CD14-positive monocyte (primary cell): ENCODE results near the gene MACROD1. TPM values are rescaled to one million over a fixed set of nuclear protein-coding genes. Genes with fewer than 3 reads are reported as not detected.

Experiments used
- DNase-seq, 3 donors: peaks; one replicate each; pipeline ENCODE4 v3.0.0-alpha.2; 2011 to 2022
- H2AFZ ChIP-seq: 2 replicates; pipeline ENCODE4 v1.6.0; 2012; ENCODE audit warnings: mild to moderate bottlenecking, low read depth, low read length, inconsistent platforms; ENCODE audit not compliant: insufficient read depth, poor library complexity, severe bottlenecking
- H3K27ac ChIP-seq, 2 donors: 1 replicate in 1 of 2; 2 replicates in 1 of 2; pipeline ENCODE4 v1.5.1; 2012 to 2013; ENCODE audit warnings: low read length in 2 of 2, control low read depth in 1 of 2, inconsistent platforms in 1 of 2, low read depth in 1 of 2, mild to moderate bottlenecking in 1 of 2
- H3K27me3 ChIP-seq, 2 donors: one replicate each; pipeline versions ENCODE4 v1.6.0 to v1.6.1; 2011 to 2013; ENCODE audit warnings: low read length in 2 of 2; ENCODE audit not compliant: control insufficient read depth in 2 of 2, insufficient read depth in 2 of 2
- H3K36me3 ChIP-seq, 2 donors: replicated peaks in 1 of 2; 1 replicate in 1 of 2; 2 replicates in 1 of 2; pipeline versions ENCODE4 v1.5.1 to v1.6.1; 2012 to 2013; ENCODE audit warnings: low read length in 2 of 2, control low read depth in 1 of 2, inconsistent platforms in 1 of 2, mild to moderate bottlenecking in 1 of 2; ENCODE audit not compliant: insufficient read depth in 2 of 2, control insufficient read depth in 1 of 2
- H3K4me1 ChIP-seq, 2 donors: 1 replicate in 1 of 2; 2 replicates in 1 of 2; pipeline versions ENCODE4 v1.5.1 to v1.6.1; 2012 to 2013; ENCODE audit warnings: low read length in 2 of 2, control low read depth in 1 of 2, inconsistent platforms in 1 of 2, mild to moderate bottlenecking in 1 of 2, moderate library complexity in 1 of 2; ENCODE audit not compliant: insufficient read depth in 2 of 2, control insufficient read depth in 1 of 2
- H3K4me2 ChIP-seq: replicated peaks from 2 replicates; pipeline ENCODE3; 2012; ENCODE audit warnings: low read length, moderate library complexity, mild to moderate bottlenecking; ENCODE audit not compliant: poor library complexity, severe bottlenecking; ENCODE audit errors: extremely low read depth
- H3K4me3 ChIP-seq, 3 experiments: fragments of 200-600 bp in 1 of 3; sonication (generic) in 1 of 3; replicated peaks in 1 of 3; 1 replicate in 2 of 3; 2 replicates in 1 of 3; pipeline ENCODE4 v1.5.1; 2011 to 2013; ENCODE audit warnings: low read length in 3 of 3, mild to moderate bottlenecking in 3 of 3, control low read depth in 2 of 3, low read depth in 2 of 3, inconsistent platforms in 1 of 3, moderate library complexity in 1 of 3
- H3K79me2 ChIP-seq: 2 replicates; pipeline ENCODE4 v1.6.0; 2012; ENCODE audit warnings: mild to moderate bottlenecking, control low read depth, inconsistent platforms, low read length, moderate library complexity; ENCODE audit not compliant: insufficient read depth
- H3K9ac ChIP-seq: 2 replicates; pipeline ENCODE4 v1.6.0; 2017; ENCODE audit warnings: low read length, mild to moderate bottlenecking; ENCODE audit not compliant: insufficient read depth, poor library complexity, severe bottlenecking
- H3K9me3 ChIP-seq, 2 donors: replicated peaks in 1 of 2; 1 replicate in 1 of 2; 2 replicates in 1 of 2; pipeline versions ENCODE4 v1.5.1 to v1.6.1; 2012 to 2013; ENCODE audit warnings: low read length in 2 of 2, control low read depth in 1 of 2; ENCODE audit not compliant: control insufficient read depth in 1 of 2, insufficient read depth in 1 of 2
- H4K20me1 ChIP-seq: 2 replicates; pipeline ENCODE4 v1.6.0; 2012; ENCODE audit warnings: mild to moderate bottlenecking, low read length, control low read depth, moderate library complexity; ENCODE audit not compliant: insufficient read depth
- H3K27ac Mint-ChIP-seq, 7 donors: one replicate each; pipeline ENCODE4 v1.8.0; 2020; ENCODE audit warnings: mild to moderate bottlenecking in 7 of 7, mixed read lengths in 7 of 7, moderate library complexity in 6 of 7, inconsistent platforms in 2 of 7
- H3K27me3 Mint-ChIP-seq, 3 donors: one replicate each; pipeline ENCODE4 v1.8.0; 2021 to 2022; ENCODE audit warnings: low read depth in 3 of 3, mild to moderate bottlenecking in 3 of 3, mixed read lengths in 3 of 3, moderate library complexity in 3 of 3, inconsistent platforms in 1 of 3
- H3K36me3 Mint-ChIP-seq, 2 donors: one replicate each; pipeline ENCODE4 v1.8.0; 2020; ENCODE audit warnings: mixed read lengths in 2 of 2, inconsistent platforms in 1 of 2, mild to moderate bottlenecking in 1 of 2
- H3K4me1 Mint-ChIP-seq: one replicate; pipeline ENCODE4 v1.8.0; 2020; ENCODE audit warnings: mild to moderate bottlenecking, mixed read lengths
- H3K4me3 Mint-ChIP-seq, 2 donors: one replicate each; pipeline ENCODE4 v1.8.0; 2020; ENCODE audit warnings: mild to moderate bottlenecking in 2 of 2, mixed read lengths in 2 of 2, moderate library complexity in 1 of 2
- H3K9me3 Mint-ChIP-seq, 7 donors: one replicate each; pipeline ENCODE4 v1.8.0; 2020 to 2022; ENCODE audit warnings: mixed read lengths in 7 of 7, mild to moderate bottlenecking in 6 of 7, moderate library complexity in 6 of 7, inconsistent platforms in 2 of 7
- CTCF ChIP-seq: fragments of 200-600 bp; IDR thresholded peaks from one replicate; pipeline ENCODE4 v1.8.0; 2022; ENCODE audit warnings: antibody characterized with exemption, mild to moderate bottlenecking
- WGBS: methylation state at CpG from one replicate; pipeline ENCODE4 v1.1.5; 2013; ENCODE audit warnings: missing lambda C conversion rate; ENCODE audit not compliant: insufficient coverage; 5-methylcytosine and 5-hydroxymethylcytosine counted together
- intact Hi-C, 2 donors: fragments of 100-400 bp; cut with micrococcal nuclease; formaldehyde crosslinking; loops; one replicate each; pipeline versions ENCODE4 v1.15.0 to v1.15.1; 2023
- polyA plus RNA-seq, 3 donors: library from polyadenylated mRNA; depleted of rRNA in 1 of 3; unstranded in 2 of 3; stranded (reverse) in 1 of 3; fragments of 300-500 nt in 2 of 3; fragments of >200 nt in 1 of 3; fragmentation: Illumina TruSeq in 2 of 3; gene quantifications; 1 replicate in 2 of 3; 2 replicates in 1 of 3; pipeline ENCODE4 v1.2.3, GENCODE V29; 2012 to 2021

MACROD1 gene
- polyA plus RNA-seq, 3 donors, result 1.5 to 2.4 (median 2.2) TPM

GRCh38 chr11:63993993-63994392 is 171.9 kb downstream of the MACROD1 start:
- peak in 2 of 3 donors; percentile 17 to 30 for DNase-seq
- Mint-ChIP-seq H3K27me3 (peaks cover under 1 to 11% (median 8%) of the 10 kb centered on the region in 3 donors), H3K27ac (peak overlapping the region in 6 of 7 donors; percentile 6 to 74 (median 53)), H3K4me1 (peaks cover 25% of the 10 kb centered on the region), H3K9me3 (peaks cover 0 to 3% (median 0%) of the 10 kb centered on the region in 7 donors), H3K36me3 (peaks cover 71 to 92% of the 10 kb centered on the region in 2 donors), H3K4me3 (no peak overlapping the region)
- Histone ChIP-seq H3K27me3 (peaks cover 0 to 2% of the 10 kb centered on the region in 2 donors), H3K36me3 (peaks cover 60 to 74% of the 10 kb centered on the region in 2 donors), H3K9me3 (no peaks in the 10 kb centered on the region), H3K27ac (no peak overlapping the region), H3K4me1 (peaks cover 15 to 24% of the 10 kb centered on the region in 2 donors), H3K4me3 (no peak overlapping the region), H3K4me2 (no peak overlapping the region), H2AFZ (no peak overlapping the region), H3K9ac (no peak overlapping the region), H4K20me1 (peaks cover 84% of the 10 kb centered on the region), H3K79me2 (peaks cover 10% of the 10 kb centered on the region)
- intact Hi-C loops, result no loop called here
- no peak for TF ChIP-seq CTCF
- WGBS, result 0% methylated on average over 2 of the region's 6 CpGs

GRCh38 chr11:63993100-63993499 is 172.8 kb downstream of the MACROD1 start:
- peaks cover 9 to 18% of the 10 kb centered on the region in 2 donors for H3K4me1 ChIP-seq
- peaks cover 75 to 96% of the 10 kb centered on the region in 2 donors for H3K36me3 Mint-ChIP-seq

More at GRCh38 chr11:63993100-63993499, 172.8 kb downstream of the MACROD1 start:
- DNase-seq, result no peak
- Mint-ChIP-seq H3K4me3 (no peak overlapping the region), H3K27me3 (peaks cover 2 to 5% (median 4%) of the 10 kb centered on the region in 3 donors), H3K27ac (peak overlapping the region in 3 of 7 donors; percentile 3 to 75 (median 63)), H3K9me3 (peaks cover 0 to under 1% (median 0%) of the 10 kb centered on the region in 7 donors), H3K4me1 (peaks cover 20% of the 10 kb centered on the region)
- H2AFZ ChIP-seq, result no peak overlapping the region
- no peak overlapping the region for H3K27ac ChIP-seq
- H3K79me2 ChIP-seq, result peaks cover 19% of the 10 kb centered on the region
- H4K20me1 ChIP-seq, result peaks cover 84% of the 10 kb centered on the region
- no peaks in the 10 kb centered on the region for H3K27me3 ChIP-seq
- H3K4me3 ChIP-seq, result no peak overlapping the region
- no peak overlapping the region for H3K4me2 ChIP-seq
- intact Hi-C loops, result no loop called here
- no peak for TF ChIP-seq CTCF
- peaks cover 59 to 78% of the 10 kb centered on the region in 2 donors for H3K36me3 ChIP-seq
- H3K9me3 ChIP-seq, result no peaks in the 10 kb centered on the region
- WGBS, result 96% methylated on average over 5 of the region's 5 CpGs
- no peak overlapping the region for H3K9ac ChIP-seq
